CD4-positive, alpha-beta T cell treated with Interleukin-15 for 1 hour (primary cell): ENCODE results near the gene KIF2A.
A peak's percentile ranks its signal among the peaks of the same experiment; 100 is the strongest.

ENCODE experiments used
- DNase-seq: peaks from one replicate; pipeline ENCODE4 v3.0.0-alpha.2; 2020

The KIF2A gene

GRCh38 chr5:62305715-62306322, at the start of gene KIF2A:
Gene KIF2A, plus strand, starts transcription at chr5:62306206. Its CDS starts 267 bp downstream, at chr5:62306473.
- peak; percentile 95 for DNase-seq

GRCh38 chr5:62257020-62257367, 49.0 kb upstream of the KIF2A start:
- DNase-seq = no peak

GRCh38 chr5:62258654-62259053, 47.4 kb upstream of the KIF2A start:
- no peak for DNase-seq

- DNase-seq = no peak
Measured at GRCh38 chr5:62259699-62260250, 46.2 kb upstream of the KIF2A start.

- no peak for DNase-seq
Measured at GRCh38 chr5:62260513-62260912, 45.5 kb upstream of the KIF2A start.

- no peak for DNase-seq
Measured at GRCh38 chr5:62263401-62263800, 42.6 kb upstream of the KIF2A start.

GRCh38 chr5:62265648-62266112, 40.3 kb upstream of the KIF2A start:
- DNase-seq = no peak

GRCh38 chr5:62266573-62266972, 39.4 kb upstream of the KIF2A start:
- no peak for DNase-seq

GRCh38 chr5:62268234-62268633, 37.8 kb upstream of the KIF2A start:
- no peak for DNase-seq

GRCh38 chr5:62268792-62269191, 37.2 kb upstream of the KIF2A start:
- DNase-seq = no peak

GRCh38 chr5:62271370-62271769, 34.6 kb upstream of the KIF2A start:
- DNase-seq = no peak

GRCh38 chr5:62271870-62272269, 34.1 kb upstream of the KIF2A start:
- no peak for DNase-seq

GRCh38 chr5:62273687-62274086, 32.3 kb upstream of the KIF2A start:
- DNase-seq = no peak

GRCh38 chr5:62275581-62275980, 30.4 kb upstream of the KIF2A start:
- DNase-seq = no peak

- no peak for DNase-seq
Measured at GRCh38 chr5:62281411-62281810, 24.6 kb upstream of the KIF2A start.

GRCh38 chr5:62282064-62282463, 23.9 kb upstream of the KIF2A start:
- no peak for DNase-seq

GRCh38 chr5:62283005-62283404, 23.0 kb upstream of the KIF2A start:
- no peak for DNase-seq

GRCh38 chr5:62283861-62284260, 22.1 kb upstream of the KIF2A start:
- no peak for DNase-seq

GRCh38 chr5:62284946-62285891, 20.8 kb upstream of the KIF2A start:
- no peak for DNase-seq

GRCh38 chr5:62286834-62287233, 19.2 kb upstream of the KIF2A start:
- no peak for DNase-seq

- DNase-seq = no peak
Measured at GRCh38 chr5:62287237-62287636, 18.8 kb upstream of the KIF2A start.

- DNase-seq = no peak
Measured at GRCh38 chr5:62288118-62288517, 17.9 kb upstream of the KIF2A start.

- no peak for DNase-seq
Measured at GRCh38 chr5:62289813-62290212, 16.2 kb upstream of the KIF2A start.

- DNase-seq = peak; percentile 71
Measured at GRCh38 chr5:62291829-62292228, 14.2 kb upstream of the KIF2A start.
